Nephron progenitor cell (in vitro differentiated cells): ENCODE measurements around the gene MAEA.
"Not testable (repeated sequence)": the region's sequence is repeated elsewhere in the genome, so short reads cannot be mapped to it uniquely, and the experiment has no call there.

Source experiments
- DNase-seq: peaks from one replicate; pipeline ENCODE4 v3.0.0; 2021
- H3K27ac Mint-ChIP-seq: 2 replicates; pipeline ENCODE4 v1.8.0; 2021; ENCODE audit warnings: mild to moderate bottlenecking, moderate library complexity, mixed read lengths
- H3K27me3 Mint-ChIP-seq: 2 replicates; pipeline ENCODE4 v1.8.0; 2021; ENCODE audit warnings: mild to moderate bottlenecking, low read depth, mixed read lengths; ENCODE audit not compliant: poor library complexity
- H3K36me3 Mint-ChIP-seq: 2 replicates; pipeline ENCODE4 v1.8.0; 2021; ENCODE audit warnings: low read depth, mixed read lengths
- H3K4me1 Mint-ChIP-seq: 2 replicates; pipeline ENCODE4 v1.8.0; 2021; ENCODE audit warnings: mixed read lengths
- H3K4me3 Mint-ChIP-seq: 2 replicates; pipeline ENCODE4 v1.8.0; 2021; ENCODE audit warnings: mild to moderate bottlenecking, moderate library complexity, mixed read lengths
- H3K9me3 Mint-ChIP-seq: 2 replicates; pipeline ENCODE4 v1.8.0; 2021; ENCODE audit warnings: mild to moderate bottlenecking, moderate library complexity, mixed read lengths
- TF ChIP-seq, protein P1 (sequence below): fragments of 200-600 bp; sonication (generic); IDR thresholded peaks from 2 replicates; pipeline ENCODE4 v1.5.0; 2021; ENCODE audit warnings: antibody characterized with exemption

Gene MAEA

DNA sequence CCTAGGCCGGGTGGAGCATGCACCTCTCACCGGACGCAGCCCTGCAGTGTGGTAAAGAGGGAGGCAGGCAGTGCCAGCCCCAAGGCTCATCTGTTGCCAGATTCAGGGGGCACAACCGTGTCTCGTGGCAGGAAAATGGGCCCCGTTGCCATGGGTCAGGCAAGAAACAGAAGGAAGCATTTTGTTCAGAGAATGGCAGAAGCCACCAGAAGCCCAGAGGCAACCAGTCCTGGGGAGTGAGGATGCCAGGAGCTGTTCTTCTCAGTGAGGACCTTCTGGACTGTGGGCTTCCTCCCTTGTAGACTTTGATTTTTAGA, 44.8 kb downstream of the MAEA start:
- TF ChIP-seq, protein P1, sequence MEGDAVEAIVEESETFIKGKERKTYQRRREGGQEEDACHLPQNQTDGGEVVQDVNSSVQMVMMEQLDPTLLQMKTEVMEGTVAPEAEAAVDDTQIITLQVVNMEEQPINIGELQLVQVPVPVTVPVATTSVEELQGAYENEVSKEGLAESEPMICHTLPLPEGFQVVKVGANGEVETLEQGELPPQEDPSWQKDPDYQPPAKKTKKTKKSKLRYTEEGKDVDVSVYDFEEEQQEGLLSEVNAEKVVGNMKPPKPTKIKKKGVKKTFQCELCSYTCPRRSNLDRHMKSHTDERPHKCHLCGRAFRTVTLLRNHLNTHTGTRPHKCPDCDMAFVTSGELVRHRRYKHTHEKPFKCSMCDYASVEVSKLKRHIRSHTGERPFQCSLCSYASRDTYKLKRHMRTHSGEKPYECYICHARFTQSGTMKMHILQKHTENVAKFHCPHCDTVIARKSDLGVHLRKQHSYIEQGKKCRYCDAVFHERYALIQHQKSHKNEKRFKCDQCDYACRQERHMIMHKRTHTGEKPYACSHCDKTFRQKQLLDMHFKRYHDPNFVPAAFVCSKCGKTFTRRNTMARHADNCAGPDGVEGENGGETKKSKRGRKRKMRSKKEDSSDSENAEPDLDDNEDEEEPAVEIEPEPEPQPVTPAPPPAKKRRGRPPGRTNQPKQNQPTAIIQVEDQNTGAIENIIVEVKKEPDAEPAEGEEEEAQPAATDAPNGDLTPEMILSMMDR = no peak
- Mint-ChIP-seq H3K4me3 (no peak overlapping the region), H3K36me3 (peaks cover 55% of the 10 kb centered on the region), H3K27ac (no peak overlapping the region), H3K9me3 (peaks cover 3% of the 10 kb centered on the region), H3K4me1 (peaks cover 8% of the 10 kb centered on the region), H3K27me3 (no peaks in the 10 kb centered on the region)
- DNase-seq = no peak

DNA sequence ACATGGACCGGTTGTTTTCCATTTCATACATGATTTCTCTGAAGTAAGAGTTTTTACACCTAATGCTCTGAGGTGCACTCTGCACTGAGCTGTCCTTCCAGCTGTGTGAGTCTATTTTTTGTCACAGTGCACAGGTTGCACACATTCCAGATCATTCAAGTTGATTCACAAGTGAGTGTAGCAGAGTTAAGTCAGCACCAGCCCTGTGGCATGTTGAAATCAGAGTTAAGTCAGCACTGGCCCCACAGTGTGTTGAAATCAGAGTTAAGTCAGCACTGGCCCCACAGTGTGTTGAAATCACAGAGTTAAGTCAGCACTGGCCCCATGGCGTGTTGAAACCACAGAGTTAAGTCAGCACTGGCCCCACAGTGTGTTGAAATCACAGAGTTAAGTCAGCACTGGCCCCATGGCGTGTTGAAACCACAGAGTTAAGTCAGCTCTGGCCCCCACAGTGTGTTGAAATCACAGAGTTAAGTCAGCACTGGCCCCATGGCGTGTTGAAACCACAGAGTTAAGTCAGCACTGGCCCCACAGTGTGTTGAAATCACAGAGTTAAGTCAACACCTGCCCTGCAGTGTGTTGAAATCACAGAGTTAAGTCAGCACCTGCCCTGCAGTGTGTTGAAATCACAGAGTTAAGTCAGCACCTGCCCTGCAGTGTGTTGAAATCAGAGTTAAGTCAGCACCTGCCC, 45.6 kb downstream of the MAEA start:
- peak overlapping the region; percentile 11 for H3K27ac Mint-ChIP-seq
- DNase-seq, H3K4me3 Mint-ChIP-seq, H3K9me3 Mint-ChIP-seq, H3K4me1 Mint-ChIP-seq, H3K27me3 Mint-ChIP-seq: not testable (repeated sequence)
- H3K36me3 Mint-ChIP-seq = peaks cover 62% of the 10 kb centered on the region

DNA sequence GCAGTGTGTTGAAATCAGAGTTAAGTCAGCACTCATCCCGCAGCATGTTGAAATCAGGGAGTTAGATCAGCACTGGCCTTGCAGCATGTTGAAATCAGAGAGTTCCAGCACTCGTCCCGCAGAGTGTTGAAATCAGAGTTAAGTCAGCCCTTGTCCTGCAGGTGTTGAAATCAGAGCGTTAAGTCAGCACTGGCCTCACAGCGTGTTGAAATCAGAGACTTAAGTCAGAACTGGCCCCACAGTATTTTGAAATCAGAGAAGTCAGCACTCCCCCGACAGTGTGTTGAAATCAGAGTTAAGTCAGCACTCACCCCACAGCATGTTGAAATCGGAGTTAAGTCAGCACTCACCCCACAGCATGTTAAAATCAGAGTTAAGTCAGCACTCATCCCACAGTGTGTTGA, 46.4 kb downstream of the MAEA start:
- Mint-ChIP-seq H3K27ac (no peak overlapping the region), H3K9me3 (peaks cover 3% of the 10 kb centered on the region), H3K36me3 (peaks cover 65% of the 10 kb centered on the region), H3K4me1 (no peaks in the 10 kb centered on the region), H3K27me3 (no peaks in the 10 kb centered on the region), H3K4me3 (no peak overlapping the region)
- DNase-seq = no peak
- TF ChIP-seq, protein P1 = no peak

DNA sequence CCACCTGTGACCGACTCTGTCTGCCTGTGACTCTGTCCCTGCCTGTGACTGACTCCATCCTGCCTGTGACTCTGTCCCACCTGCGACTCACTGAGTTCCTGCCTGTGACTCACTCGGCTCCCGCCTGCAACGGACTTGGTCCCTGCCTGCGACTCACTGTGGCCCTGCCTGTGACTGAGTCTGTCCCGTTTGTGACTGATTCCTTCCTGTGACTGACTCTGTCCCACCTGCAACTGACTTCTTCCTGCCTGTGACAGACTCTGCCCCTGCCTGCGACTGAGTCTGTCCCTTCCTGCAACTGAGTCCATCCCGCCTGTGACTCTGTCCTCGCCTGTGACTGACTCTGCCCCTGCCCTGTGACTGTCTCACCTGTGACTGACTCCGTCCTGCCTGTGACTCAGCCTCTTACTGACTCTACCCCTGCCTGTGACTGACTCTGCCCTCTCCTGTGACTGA, 47.7 kb downstream of the MAEA start:
- no peaks in the 10 kb centered on the region for H3K4me1 Mint-ChIP-seq
- DNase-seq = no peak
- H3K27me3 Mint-ChIP-seq = no peaks in the 10 kb centered on the region
- H3K36me3 Mint-ChIP-seq = peaks cover 78% of the 10 kb centered on the region
- H3K4me3 Mint-ChIP-seq = no peak overlapping the region
- TF ChIP-seq, protein P1 = no peak
- H3K27ac Mint-ChIP-seq = peak overlapping the region; percentile 78
- peaks cover 14% of the 10 kb centered on the region for H3K9me3 Mint-ChIP-seq

DNA sequence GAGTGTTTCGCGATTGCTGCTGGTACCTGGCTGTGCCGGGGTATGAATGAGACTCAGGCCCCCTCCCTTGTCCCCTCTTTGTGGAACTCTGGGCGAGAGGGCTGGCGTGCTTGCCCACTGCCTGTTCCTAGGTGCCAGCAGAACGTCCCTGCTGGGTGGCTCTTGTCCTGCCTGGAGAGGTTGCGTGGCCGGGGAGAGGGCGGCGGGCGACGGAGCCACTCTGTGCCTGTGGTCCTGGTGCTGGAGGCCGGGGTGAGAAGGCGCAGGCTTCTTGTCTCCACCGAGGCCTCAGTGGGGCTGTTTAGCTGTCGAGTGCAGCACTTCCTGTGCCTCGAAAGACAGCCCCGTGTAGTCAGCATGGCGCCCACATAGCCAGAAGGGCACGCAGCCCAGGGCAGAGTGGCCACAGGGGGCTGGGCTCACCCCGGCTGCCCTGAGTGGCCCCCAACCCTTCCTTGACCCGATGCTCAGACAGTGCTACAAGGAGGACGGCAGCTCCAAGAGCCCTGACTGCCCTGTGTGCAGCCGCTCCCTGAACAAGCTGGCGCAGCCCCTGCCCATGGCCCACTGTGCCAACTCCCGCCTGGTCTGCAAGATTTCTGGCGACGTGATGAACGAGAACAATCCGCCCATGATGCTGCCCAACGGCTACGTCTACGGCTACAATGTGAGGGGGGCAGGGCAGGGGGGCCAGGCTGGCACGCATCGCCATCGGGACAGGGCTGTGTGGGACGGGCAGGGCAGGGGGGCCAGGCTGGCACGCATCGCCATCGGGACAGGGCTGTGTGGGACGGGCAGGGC, 48.5 kb downstream of the MAEA start:
- Mint-ChIP-seq H3K36me3 (peaks cover 86% of the 10 kb centered on the region), H3K9me3 (peaks cover 21% of the 10 kb centered on the region), H3K27me3 (no peaks in the 10 kb centered on the region), H3K4me1 (no peaks in the 10 kb centered on the region), H3K4me3 (no peak overlapping the region), H3K27ac (peak overlapping the region; percentile 78)
- TF ChIP-seq, protein P1 = no peak
- no peak for DNase-seq

DNA sequence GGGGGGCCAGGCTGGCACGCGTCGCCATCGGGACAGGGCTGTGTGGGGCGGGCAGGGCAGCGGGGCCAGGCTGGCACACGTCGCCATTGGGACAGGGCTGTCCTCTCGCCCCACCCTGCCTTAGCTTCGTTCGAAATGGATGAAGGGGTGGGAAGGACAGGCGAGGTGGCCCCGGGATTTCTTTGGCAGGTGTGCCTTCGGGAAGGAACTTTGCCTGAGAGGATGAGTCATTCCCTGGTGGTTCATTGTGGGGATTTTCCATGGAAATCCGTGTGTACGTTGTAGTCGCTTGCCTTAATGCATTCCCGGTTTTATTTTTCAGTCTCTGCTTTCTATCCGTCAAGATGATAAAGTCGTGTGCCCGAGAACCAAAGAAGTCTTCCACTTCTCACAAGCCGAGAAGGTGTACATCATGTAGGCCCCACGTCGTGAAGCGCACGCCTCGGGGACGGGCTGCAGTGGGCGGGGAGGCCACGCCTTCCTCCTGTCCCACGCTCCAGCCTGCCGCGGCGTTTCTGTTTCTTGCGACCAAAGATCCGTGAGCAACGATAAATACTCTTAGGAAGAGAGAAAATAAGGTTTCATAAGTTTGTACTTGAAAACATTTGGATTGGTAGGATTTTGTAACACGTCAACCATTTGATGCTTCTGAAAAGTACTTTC, 49.2 kb downstream of the MAEA start:
- Mint-ChIP-seq H3K4me1 (no peaks in the 10 kb centered on the region), H3K27ac (peak overlapping the region; percentile 47), H3K4me3 (no peak overlapping the region), H3K9me3 (peaks cover 28% of the 10 kb centered on the region), H3K27me3 (no peaks in the 10 kb centered on the region), H3K36me3 (peaks cover 93% of the 10 kb centered on the region)
- TF ChIP-seq, protein P1 = no peak
- DNase-seq = no peak
